HG03439 (cell line): Measurements from ENCODE around the gene YY1AP1.
"Not testable (repeated sequence)": the region's sequence is repeated elsewhere in the genome, so short reads cannot be mapped to it uniquely, and the experiment has no call there.

Experiments
- ATAC-seq: cut with Tn5 transposase; IDR thresholded peaks from one replicate; pipeline ENCODE4 v1.9.1; 2021; ENCODE audit warnings: mild to moderate bottlenecking, moderate library complexity; ENCODE audit not compliant: unreplicated experiment

The YY1AP1 gene

GRCh38 chr1:155696524-155696923 is 8.0 kb upstream of the YY1AP1 start:
- ATAC-seq: no peak

DNA sequence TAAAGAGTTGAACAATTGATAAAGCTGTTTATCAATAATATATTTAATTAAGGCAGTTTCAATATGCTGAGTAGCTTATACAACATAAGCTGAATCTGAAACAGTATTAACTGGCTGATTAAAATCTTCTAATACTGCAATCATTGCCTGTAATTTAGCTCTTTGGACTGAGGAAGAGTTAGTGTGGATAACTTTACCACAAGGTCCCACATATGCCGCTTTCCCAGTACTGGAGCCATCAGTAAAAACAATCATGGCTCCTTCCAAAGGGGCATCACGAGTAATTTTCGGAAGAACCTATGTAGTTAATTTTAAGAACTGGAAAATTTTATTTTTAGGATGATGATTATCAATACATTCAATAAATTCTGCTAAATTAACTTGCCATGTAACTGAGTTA is 7.0 kb upstream of the YY1AP1 start:
- no peak for ATAC-seq

- ATAC-seq: no peak
These were observed 6.5 kb upstream of the YY1AP1 start for GRCh38 chr1:155695072-155695471.

GRCh38 chr1:155694167-155694566 is 5.6 kb upstream of the YY1AP1 start:
- ATAC-seq: no peak

DNA sequence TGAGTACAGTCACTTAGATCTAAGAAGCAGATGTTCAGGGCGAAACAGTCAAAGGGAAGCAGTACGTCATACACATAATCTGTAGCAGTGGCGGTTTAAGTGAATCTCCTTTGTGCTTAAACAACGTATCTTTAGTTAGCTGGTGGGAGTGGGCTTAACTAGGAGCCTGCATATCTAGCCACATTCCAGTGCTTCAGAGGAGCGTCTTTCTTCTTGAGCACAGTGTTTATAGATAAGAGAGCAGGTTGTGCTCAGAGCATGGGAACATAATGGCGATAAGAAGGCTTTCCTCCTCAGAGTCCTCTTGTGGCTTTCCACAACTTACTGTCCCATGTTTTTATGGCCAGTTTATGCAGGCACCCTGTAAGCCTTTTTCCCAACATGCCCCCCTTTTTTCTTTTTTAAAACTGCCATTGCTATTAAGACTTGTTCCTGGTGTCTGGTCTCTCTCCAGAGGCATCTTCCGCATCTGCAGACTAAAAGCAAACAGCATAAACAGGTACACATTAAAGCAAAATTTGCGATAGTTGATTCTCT is 3.5 kb upstream of the YY1AP1 start:
- ATAC-seq: no peak

GRCh38 chr1:155689081-155689607 is 570 bp upstream of the YY1AP1 start, which contains the start of gene DAP3:
Gene DAP3 (plus strand): TSS chr1:155689091. CDS start chr1:155709780, 20,689 bp downstream.
- ATAC-seq: peak; percentile 3

DNA sequence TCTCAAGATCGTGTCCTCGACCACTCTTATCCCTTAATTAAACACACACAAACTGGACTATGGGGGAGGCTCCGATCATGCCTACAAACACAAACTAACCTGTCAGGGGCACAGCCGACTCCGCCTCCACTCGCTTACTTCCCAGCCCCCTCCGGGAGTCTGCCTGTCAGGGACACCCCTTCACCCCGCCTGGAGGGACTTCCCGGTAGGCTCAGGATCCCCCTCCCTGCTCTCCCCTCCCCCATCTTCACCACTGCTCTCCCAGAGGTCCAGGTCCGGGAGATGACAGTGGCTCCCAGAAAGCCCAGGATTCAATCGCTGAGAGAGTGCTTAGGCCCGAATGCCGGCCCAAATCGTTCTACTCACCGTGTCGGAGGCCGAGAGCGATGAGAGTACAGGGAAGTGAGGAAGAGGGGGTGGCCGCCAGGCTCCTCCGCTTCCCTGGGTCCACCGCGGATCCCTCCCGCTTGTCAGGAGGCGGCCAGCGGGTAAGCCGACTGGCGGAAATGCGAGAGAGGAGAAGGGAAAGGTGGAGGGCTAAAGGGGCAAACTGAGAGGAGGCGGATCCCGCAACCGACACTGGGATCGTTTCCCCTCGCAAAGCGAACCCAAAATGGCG is 760 bp downstream of the YY1AP1 start:
- ATAC-seq: peak; percentile 19

- no peak for ATAC-seq
These were observed 6.8 kb downstream of the YY1AP1 start for GRCh38 chr1:155681776-155682175.

- no peak for ATAC-seq
These were observed 8.0 kb downstream of the YY1AP1 start for GRCh38 chr1:155680531-155680930.

GRCh38 chr1:155678992-155679391 is 9.6 kb downstream of the YY1AP1 start:
- not testable (repeated sequence) for ATAC-seq

- ATAC-seq: no peak
These were observed 10.5 kb downstream of the YY1AP1 start for GRCh38 chr1:155678027-155678426.

DNA sequence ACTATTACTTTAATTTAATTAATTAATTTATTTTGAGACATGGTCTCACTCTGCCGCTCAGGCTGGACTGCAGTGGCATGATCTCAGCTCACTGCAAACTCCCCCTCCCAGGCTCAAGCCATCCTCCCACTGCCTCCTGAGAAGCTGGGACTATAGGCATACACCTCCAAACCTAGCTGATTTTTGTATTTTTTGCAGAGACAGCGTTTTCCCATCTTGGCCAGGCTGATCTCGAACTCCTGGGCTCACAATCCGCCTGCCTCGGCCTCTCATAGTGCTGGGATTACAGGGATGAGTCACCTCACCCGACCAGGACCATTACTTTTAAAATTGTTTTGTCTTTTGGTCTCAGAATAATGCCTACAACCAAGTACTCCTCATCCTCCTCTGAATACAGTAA is 15.6 kb downstream of the YY1AP1 start:
- no peak for ATAC-seq

- ATAC-seq: no peak
These were observed 16.8 kb downstream of the YY1AP1 start for GRCh38 chr1:155671750-155672149.

DNA sequence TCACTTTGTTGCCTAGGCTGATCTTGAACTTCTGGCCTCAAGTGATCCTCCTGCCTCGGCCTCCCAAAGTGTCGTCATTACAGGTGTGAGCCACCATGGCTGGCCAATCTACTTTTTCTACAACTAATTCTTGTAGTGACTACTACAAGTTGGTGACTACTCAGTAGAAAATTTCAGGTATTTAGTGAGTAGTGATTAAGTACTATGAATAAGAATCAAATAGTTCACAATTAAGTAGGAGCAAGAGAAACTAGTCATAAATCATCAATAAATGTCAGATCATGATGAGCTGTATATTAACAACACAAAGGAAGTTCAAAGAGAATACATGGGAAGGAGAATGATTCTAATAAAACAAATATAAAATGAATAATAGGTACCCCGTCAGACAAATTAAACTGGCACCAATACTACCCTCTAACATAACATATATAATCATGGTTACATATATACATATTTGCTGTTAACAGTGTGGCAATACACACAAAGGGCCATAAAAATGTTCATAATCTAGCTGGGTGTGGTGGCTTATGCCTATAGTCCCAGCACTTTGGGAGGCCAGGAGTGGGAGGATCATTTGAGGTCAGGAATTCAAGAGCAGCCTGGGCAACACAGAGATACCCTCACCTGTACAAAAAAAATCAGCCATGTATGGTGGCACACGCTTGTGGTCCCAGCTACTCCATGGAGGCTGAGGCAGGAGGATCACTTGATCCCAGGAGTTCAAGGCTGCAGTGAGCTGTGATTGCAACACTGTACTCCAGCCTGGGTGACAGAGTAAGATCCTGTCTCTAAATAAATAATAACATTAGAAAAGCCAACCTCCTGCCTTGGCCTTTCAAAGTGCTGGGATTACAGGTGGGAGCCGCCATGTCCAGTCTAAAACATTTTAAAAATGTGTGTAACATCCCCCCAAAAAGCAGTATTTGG is 19.1 kb downstream of the YY1AP1 start:
- no peak for ATAC-seq

DNA sequence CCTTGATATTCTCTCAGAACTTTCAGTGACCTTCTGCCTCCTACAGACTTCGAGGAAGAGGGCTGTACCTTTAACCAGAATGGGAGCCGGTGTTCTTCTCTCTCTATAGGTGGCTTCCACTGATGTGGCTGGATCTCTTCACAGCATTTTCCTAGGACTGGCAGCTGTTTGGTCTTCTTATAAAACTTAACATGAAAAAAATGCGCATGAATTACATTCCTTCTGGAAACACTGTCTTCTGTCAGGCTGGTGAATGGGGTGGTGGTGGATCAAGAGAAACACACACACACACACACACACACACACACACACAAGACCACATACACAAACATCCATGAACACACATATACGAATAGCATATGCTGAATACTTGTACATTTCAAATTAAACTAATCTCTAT is 27.3 kb downstream of the YY1AP1 start:
- ATAC-seq: not testable (repeated sequence)

- ATAC-seq: no peak
These were observed 31.1 kb downstream of the YY1AP1 start for GRCh38 chr1:155657463-155657862.

DNA sequence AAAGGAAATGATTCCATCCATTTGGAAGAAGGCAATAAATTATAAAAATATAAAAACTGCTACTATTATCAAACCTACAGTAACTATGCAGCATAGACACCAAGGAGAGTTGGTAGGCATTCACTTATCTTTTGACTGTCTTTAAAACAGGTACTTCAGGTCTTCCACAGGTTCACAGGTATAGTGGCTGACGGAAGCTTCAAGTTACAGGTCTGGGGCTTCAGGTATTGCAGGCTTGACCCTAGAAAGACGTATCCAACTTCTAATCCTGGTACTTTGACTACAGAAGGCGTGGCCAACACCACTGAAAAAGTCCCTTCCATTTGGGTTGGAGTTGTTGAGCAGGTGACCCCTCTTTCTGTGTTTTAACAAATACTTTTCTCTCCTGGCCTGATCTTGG is 35.6 kb downstream of the YY1AP1 start:
- no peak for ATAC-seq

GRCh38 chr1:155651861-155652661 is 36.5 kb downstream of the YY1AP1 start:
- ATAC-seq: no peak

- ATAC-seq: no peak
These were observed 38.3 kb downstream of the YY1AP1 start for GRCh38 chr1:155650231-155650757.

DNA sequence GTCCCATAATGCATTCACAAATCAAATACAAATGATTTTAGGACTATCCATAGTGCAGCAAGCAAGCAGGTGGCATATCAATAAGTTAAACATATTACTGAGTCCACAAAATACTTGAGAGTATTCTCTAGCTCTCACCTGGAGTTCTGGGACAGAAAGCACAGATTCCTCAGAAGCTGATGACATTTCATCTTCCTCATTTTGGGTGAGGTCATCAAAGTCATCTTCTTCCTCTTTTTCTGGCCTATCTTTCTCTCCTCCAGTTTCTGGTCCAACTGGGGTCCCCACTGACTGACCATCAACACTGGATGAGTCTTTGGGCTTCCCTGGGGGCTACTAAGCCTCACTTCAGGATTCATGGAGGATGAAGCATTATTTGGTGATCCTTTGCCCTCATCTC is 38.9 kb downstream of the YY1AP1 start:
- ATAC-seq: no peak
